ENCODE data around the gene PLS1. TPM values are rescaled to one million over a fixed set of nuclear protein-coding genes. Genes with fewer than 3 reads are reported as not detected.

PLS1 gene
- total and polyA plus RNA-seq, 2 of the 8 experiments (the other 6 are each of a cell fraction or from before 2014, with no cell fraction given): 18.7 to 44.7 TPM

DNA sequence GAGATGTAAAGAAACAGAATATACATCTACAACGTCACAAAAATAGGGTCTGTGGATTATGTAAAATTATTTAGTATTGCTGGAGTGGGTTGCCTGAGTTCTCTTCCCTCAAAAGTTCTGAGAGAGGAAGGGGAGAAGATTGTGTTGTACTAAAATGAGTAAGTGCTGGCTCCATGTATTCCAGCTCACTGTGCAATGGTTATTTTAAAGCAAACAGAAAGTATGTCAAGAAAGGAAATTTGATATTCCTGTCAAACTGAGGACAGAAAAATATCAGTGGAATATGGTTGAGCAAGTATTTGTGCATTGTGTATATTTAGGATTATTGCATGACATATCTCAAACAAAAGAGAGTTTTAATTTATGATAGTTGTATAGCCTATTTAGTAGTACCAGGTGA lies 129.8 kb downstream of the PLS1 start (continued):
- TF ChIP-seq, protein P1, sequence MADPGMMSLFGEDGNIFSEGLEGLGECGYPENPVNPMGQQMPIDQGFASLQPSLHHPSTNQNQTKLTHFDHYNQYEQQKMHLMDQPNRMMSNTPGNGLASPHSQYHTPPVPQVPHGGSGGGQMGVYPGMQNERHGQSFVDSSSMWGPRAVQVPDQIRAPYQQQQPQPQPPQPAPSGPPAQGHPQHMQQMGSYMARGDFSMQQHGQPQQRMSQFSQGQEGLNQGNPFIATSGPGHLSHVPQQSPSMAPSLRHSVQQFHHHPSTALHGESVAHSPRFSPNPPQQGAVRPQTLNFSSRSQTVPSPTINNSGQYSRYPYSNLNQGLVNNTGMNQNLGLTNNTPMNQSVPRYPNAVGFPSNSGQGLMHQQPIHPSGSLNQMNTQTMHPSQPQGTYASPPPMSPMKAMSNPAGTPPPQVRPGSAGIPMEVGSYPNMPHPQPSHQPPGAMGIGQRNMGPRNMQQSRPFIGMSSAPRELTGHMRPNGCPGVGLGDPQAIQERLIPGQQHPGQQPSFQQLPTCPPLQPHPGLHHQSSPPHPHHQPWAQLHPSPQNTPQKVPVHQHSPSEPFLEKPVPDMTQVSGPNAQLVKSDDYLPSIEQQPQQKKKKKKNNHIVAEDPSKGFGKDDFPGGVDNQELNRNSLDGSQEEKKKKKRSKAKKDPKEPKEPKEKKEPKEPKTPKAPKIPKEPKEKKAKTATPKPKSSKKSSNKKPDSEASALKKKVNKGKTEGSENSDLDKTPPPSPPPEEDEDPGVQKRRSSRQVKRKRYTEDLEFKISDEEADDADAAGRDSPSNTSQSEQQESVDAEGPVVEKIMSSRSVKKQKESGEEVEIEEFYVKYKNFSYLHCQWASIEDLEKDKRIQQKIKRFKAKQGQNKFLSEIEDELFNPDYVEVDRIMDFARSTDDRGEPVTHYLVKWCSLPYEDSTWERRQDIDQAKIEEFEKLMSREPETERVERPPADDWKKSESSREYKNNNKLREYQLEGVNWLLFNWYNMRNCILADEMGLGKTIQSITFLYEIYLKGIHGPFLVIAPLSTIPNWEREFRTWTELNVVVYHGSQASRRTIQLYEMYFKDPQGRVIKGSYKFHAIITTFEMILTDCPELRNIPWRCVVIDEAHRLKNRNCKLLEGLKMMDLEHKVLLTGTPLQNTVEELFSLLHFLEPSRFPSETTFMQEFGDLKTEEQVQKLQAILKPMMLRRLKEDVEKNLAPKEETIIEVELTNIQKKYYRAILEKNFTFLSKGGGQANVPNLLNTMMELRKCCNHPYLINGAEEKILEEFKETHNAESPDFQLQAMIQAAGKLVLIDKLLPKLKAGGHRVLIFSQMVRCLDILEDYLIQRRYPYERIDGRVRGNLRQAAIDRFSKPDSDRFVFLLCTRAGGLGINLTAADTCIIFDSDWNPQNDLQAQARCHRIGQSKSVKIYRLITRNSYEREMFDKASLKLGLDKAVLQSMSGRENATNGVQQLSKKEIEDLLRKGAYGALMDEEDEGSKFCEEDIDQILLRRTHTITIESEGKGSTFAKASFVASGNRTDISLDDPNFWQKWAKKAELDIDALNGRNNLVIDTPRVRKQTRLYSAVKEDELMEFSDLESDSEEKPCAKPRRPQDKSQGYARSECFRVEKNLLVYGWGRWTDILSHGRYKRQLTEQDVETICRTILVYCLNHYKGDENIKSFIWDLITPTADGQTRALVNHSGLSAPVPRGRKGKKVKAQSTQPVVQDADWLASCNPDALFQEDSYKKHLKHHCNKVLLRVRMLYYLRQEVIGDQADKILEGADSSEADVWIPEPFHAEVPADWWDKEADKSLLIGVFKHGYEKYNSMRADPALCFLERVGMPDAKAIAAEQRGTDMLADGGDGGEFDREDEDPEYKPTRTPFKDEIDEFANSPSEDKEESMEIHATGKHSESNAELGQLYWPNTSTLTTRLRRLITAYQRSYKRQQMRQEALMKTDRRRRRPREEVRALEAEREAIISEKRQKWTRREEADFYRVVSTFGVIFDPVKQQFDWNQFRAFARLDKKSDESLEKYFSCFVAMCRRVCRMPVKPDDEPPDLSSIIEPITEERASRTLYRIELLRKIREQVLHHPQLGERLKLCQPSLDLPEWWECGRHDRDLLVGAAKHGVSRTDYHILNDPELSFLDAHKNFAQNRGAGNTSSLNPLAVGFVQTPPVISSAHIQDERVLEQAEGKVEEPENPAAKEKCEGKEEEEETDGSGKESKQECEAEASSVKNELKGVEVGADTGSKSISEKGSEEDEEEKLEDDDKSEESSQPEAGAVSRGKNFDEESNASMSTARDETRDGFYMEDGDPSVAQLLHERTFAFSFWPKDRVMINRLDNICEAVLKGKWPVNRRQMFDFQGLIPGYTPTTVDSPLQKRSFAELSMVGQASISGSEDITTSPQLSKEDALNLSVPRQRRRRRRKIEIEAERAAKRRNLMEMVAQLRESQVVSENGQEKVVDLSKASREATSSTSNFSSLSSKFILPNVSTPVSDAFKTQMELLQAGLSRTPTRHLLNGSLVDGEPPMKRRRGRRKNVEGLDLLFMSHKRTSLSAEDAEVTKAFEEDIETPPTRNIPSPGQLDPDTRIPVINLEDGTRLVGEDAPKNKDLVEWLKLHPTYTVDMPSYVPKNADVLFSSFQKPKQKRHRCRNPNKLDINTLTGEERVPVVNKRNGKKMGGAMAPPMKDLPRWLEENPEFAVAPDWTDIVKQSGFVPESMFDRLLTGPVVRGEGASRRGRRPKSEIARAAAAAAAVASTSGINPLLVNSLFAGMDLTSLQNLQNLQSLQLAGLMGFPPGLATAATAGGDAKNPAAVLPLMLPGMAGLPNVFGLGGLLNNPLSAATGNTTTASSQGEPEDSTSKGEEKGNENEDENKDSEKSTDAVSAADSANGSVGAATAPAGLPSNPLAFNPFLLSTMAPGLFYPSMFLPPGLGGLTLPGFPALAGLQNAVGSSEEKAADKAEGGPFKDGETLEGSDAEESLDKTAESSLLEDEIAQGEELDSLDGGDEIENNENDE (IDR thresholded peaks at IDR 0.05; ENCODE audit: insufficient replicate concordance, low read length): no peak
- no peak for TF ChIP-seq EP300 (IDR thresholded peaks at IDR 0.05; ENCODE audit: borderline replicate concordance in 1 of 2, low read depth in 2 of 2, low read length in 2 of 2)
- no peak for TF ChIP-seq EGR1 (IDR thresholded peaks at IDR 0.05; ENCODE audit: borderline replicate concordance, low read depth, low read length)
